Stimulated activated effector memory CD8-positive, alpha-beta T cell treated with anti-CD3 and anti-CD28 coated beads, Interleukin-12 subunit alpha, Interleukin-12 subunit beta, amount 100 ng/mL, for 72 hours (primary cell): ENCODE data around the gene TMEM135.
"Not testable (repeated sequence)": the region's sequence is repeated elsewhere in the genome, so short reads cannot be mapped to it uniquely, and the experiment has no call there.

Experiments used
- ATAC-seq: fragments of 150-1000 bp; cut with Tn5 transposase; 2 replicates; pipeline ENCODE4 v1.10.0; 2021
- DNase-seq, 2 donors: peaks; one replicate each; pipeline ENCODE4 v3.0.0; 2021 to 2022; ENCODE audit warnings: low spot score in 2 of 2
- H3K27ac Mint-ChIP-seq: one replicate; pipeline ENCODE4 v1.8.0; 2022; ENCODE audit warnings: mild to moderate bottlenecking, mixed read lengths
- H3K36me3 Mint-ChIP-seq: one replicate; pipeline ENCODE4 v1.8.0; 2022; ENCODE audit warnings: mild to moderate bottlenecking, mixed read lengths
- H3K4me1 Mint-ChIP-seq: one replicate; pipeline ENCODE4 v1.8.0; 2022; ENCODE audit warnings: mixed read lengths
- H3K4me3 Mint-ChIP-seq: one replicate; pipeline ENCODE4 v1.8.0; 2022; ENCODE audit warnings: mild to moderate bottlenecking, mixed read lengths
- H3K9me3 Mint-ChIP-seq: one replicate; pipeline ENCODE4 v1.8.0; 2022; ENCODE audit warnings: mixed read lengths

TMEM135 gene

GRCh38 chr11:87176044-87176443, 138.3 kb downstream of the TMEM135 start:
- H3K4me1 Mint-ChIP-seq, result peaks cover 6% of the 10 kb centered on the region
- H3K36me3 Mint-ChIP-seq, result no peaks in the 10 kb centered on the region
- H3K9me3 Mint-ChIP-seq, result peaks cover 6% of the 10 kb centered on the region
- DNase-seq (no peak), ATAC-seq (no peak)
- H3K4me3 Mint-ChIP-seq, result no peak overlapping the region
- H3K27ac Mint-ChIP-seq, result no peak overlapping the region

DNA sequence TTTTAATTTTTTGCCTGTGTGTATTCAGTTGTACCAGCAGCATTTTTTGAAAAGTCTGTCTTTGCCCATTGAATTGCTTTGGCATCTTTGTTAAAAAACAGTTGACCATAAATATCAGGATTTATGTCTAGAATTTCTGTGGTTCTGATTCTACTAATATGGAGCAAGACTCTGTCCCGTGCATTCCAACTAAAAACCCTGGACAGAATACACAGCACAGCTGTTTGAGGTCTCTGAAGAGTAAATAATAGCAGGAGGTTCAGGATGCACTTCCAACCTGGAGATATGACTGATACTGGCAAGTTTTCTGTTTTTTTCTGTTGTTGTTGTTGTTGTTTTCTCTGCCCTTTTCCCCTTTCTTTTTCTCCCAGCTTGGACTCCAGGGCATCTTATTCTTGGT, 141.9 kb downstream of the TMEM135 start:
- Mint-ChIP-seq H3K4me3 (no peak overlapping the region), H3K4me1 (no peaks in the 10 kb centered on the region), H3K36me3 (no peaks in the 10 kb centered on the region), H3K9me3 (peaks cover 6% of the 10 kb centered on the region), H3K27ac (no peak overlapping the region)
- ATAC-seq (no peak), DNase-seq (no peak)

DNA sequence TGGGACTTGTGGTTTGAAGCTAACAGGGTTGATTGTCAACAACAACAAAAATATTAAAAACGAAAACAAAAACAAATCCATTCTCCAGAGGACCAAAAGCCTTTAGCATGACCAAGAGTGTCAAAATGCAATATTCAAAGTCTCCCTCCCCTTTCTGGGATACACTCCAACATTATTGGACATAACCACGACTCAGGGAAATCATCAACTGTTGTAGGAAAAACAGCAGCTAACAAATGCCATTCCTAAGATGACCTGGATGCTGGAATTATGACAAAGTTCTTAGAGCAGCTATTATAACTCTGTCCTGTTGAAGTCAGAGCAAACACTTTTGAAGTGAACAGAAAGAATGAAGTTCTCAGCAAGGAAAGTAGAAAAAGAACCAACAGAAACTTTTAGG, 143.0 kb downstream of the TMEM135 start:
- DNase-seq (no peak), ATAC-seq (no peak)
- H3K4me3 Mint-ChIP-seq, result no peak overlapping the region
- H3K9me3 Mint-ChIP-seq, result peaks cover 6% of the 10 kb centered on the region
- H3K4me1 Mint-ChIP-seq, result peaks cover 5% of the 10 kb centered on the region
- no peak overlapping the region for H3K27ac Mint-ChIP-seq
- no peaks in the 10 kb centered on the region for H3K36me3 Mint-ChIP-seq

GRCh38 chr11:87181143-87181542, 143.4 kb downstream of the TMEM135 start:
- H3K36me3 Mint-ChIP-seq, result no peaks in the 10 kb centered on the region
- no peak overlapping the region for H3K4me3 Mint-ChIP-seq
- peaks cover 6% of the 10 kb centered on the region for H3K9me3 Mint-ChIP-seq
- ATAC-seq (no peak), DNase-seq (no peak)
- H3K4me1 Mint-ChIP-seq, result peaks cover 5% of the 10 kb centered on the region
- H3K27ac Mint-ChIP-seq, result no peak overlapping the region

DNA sequence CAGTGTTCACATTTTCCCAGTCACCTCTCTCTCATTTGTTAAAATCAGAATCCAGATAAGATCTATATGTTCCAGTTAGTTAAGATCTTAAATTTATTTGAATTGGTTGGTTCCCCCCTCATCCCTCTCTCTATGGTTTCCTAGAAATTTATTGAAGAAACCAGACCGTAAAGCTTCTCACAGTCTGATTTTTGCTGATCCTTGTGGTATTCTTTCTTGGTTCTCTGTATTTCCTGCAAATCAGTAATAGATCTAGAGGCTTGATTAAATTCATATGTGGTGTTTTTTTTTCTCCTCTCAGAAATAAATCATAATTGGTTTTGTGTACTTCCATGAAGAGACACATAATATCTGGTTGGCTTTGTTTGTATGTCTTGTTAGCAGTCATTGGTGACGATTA, 147.5 kb downstream of the TMEM135 start:
- H3K27ac Mint-ChIP-seq, result no peak overlapping the region
- no peaks in the 10 kb centered on the region for H3K9me3 Mint-ChIP-seq
- peaks cover 5% of the 10 kb centered on the region for H3K4me1 Mint-ChIP-seq
- H3K36me3 Mint-ChIP-seq, result no peaks in the 10 kb centered on the region
- no peak for ATAC-seq
- DNase-seq, result no peak
- no peak overlapping the region for H3K4me3 Mint-ChIP-seq

DNA sequence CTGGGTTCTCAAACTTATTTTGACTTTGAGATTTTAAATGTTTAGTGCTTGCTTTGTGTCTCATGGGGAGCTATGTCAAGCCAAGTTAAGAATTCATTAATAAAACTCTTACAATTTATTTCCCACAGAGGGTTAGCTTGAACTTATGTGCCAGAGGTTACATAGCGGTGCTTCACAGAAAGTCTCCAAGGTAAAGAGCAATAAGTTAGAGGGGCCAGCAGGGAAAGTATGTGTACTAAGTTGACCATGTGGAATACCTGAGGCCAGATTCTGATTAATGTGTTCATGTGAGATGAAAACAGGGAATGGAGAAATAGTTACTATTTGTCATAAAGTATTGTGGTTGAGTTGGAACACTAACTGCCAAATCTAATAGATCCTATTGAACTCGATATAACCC, 149.3 kb downstream of the TMEM135 start:
- peaks cover 5% of the 10 kb centered on the region for H3K4me1 Mint-ChIP-seq
- H3K27ac Mint-ChIP-seq, result no peak overlapping the region
- no peaks in the 10 kb centered on the region for H3K9me3 Mint-ChIP-seq
- no peak for ATAC-seq
- H3K36me3 Mint-ChIP-seq, result no peaks in the 10 kb centered on the region
- no peak overlapping the region for H3K4me3 Mint-ChIP-seq
- no peak for DNase-seq

- Mint-ChIP-seq H3K4me1 (peaks cover 5% of the 10 kb centered on the region), H3K27ac (no peak overlapping the region), H3K9me3 (no peaks in the 10 kb centered on the region), H3K4me3 (no peak overlapping the region), H3K36me3 (no peaks in the 10 kb centered on the region)
- ATAC-seq (no peak), DNase-seq (no peak)
Measured at GRCh38 chr11:87187930-87188329, 150.2 kb downstream of the TMEM135 start.

- DNase-seq, H3K27ac Mint-ChIP-seq, ATAC-seq, H3K4me3 Mint-ChIP-seq, H3K4me1 Mint-ChIP-seq, H3K9me3 Mint-ChIP-seq, H3K36me3 Mint-ChIP-seq: not testable (repeated sequence)
Measured at GRCh38 chr11:87188396-87188795, 150.7 kb downstream of the TMEM135 start.

DNA sequence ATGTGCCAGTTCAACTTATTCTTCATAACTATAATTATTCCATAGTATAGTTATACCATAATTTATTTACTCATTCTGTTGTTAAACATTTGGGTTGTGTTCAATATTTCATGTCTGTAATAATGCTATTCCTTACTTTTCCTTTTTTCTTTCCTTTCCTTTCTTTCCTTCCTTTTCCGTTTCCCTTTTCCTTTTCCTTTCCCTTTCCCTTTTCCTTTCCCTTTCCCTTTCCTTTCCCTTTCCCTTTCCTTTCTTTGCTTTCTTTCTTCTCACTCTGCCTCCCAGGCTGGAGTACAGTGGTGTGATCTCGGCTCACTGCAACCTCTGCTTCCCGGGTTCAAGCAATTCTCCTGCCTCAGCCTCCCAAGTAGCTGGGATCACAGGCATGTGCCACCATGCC, 151.2 kb downstream of the TMEM135 start:
- not testable (repeated sequence) for ATAC-seq, DNase-seq, H3K4me1 Mint-ChIP-seq, H3K9me3 Mint-ChIP-seq, H3K4me3 Mint-ChIP-seq, H3K27ac Mint-ChIP-seq, H3K36me3 Mint-ChIP-seq

DNA sequence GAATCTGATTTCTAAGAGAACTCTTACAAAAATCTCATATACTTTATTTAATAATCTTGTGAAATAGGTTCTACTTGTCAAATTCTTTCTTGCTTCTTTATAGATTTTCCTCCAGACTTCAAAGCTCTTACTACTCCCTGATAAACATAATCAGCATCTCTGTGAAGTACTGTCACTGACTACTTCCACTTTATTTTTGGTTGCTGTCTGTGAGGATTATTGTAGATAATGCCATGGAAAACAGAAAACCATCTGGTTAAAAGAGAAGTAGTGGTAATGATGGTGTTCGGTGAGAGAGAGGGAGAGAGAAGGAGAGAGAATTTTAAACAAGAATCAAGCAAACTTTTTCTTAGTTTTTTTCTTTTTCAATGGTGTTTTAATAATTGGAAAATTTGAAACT, 152.3 kb downstream of the TMEM135 start:
- no peak overlapping the region for H3K4me3 Mint-ChIP-seq
- no peak overlapping the region for H3K27ac Mint-ChIP-seq
- peaks cover 4% of the 10 kb centered on the region for H3K4me1 Mint-ChIP-seq
- ATAC-seq (no peak), DNase-seq (no peak)
- H3K9me3 Mint-ChIP-seq, result no peaks in the 10 kb centered on the region
- no peaks in the 10 kb centered on the region for H3K36me3 Mint-ChIP-seq

GRCh38 chr11:87193756-87194470, 156.2 kb downstream of the TMEM135 start:
- DNase-seq (no peak), ATAC-seq (no peak)
- H3K9me3 Mint-ChIP-seq, result no peaks in the 10 kb centered on the region
- no peak overlapping the region for H3K27ac Mint-ChIP-seq
- H3K36me3 Mint-ChIP-seq, result no peaks in the 10 kb centered on the region
- no peak overlapping the region for H3K4me3 Mint-ChIP-seq
- no peaks in the 10 kb centered on the region for H3K4me1 Mint-ChIP-seq

DNA sequence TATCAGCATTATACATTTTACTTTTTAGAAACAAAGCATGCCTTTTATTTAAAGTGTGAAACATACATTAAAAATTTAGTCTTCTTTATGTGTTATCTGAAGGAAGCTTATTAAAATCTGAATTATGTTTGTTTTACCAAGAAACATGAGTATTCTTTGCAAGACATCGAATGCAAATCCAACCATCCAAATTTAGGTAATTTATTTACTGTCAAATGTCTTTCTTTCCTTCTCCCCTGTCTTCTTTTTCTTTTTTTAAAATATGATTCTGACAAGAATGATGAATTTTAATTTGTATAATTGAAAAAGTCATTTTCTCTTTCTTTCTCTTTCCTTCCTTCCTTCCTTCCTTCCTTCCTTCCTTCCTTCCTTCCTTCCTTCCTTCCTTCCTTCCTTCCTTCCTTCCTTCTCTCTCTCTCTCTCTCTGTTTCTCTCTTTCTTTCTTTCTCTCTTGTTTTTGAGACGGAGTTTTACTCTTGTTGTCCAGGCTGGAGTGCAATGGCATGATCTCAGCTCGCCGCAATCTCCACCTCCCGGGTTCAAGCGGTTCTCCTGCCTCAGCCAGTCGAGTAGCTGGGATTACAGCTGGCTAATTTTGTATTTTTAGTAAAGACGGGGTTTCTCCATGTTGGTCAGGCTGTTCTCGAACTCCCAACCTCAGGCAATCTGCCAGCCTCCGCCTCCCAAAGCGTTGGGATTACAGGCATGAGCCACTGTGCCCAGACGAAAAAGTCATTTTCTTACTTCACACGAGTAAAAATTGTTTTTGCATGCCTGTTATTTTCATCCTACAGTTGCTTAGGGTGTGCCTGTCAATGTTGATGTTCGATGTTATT, 157.5 kb downstream of the TMEM135 start:
- H3K9me3 Mint-ChIP-seq, result no peaks in the 10 kb centered on the region
- no peak overlapping the region for H3K4me3 Mint-ChIP-seq
- ATAC-seq, result no peak

DNA sequence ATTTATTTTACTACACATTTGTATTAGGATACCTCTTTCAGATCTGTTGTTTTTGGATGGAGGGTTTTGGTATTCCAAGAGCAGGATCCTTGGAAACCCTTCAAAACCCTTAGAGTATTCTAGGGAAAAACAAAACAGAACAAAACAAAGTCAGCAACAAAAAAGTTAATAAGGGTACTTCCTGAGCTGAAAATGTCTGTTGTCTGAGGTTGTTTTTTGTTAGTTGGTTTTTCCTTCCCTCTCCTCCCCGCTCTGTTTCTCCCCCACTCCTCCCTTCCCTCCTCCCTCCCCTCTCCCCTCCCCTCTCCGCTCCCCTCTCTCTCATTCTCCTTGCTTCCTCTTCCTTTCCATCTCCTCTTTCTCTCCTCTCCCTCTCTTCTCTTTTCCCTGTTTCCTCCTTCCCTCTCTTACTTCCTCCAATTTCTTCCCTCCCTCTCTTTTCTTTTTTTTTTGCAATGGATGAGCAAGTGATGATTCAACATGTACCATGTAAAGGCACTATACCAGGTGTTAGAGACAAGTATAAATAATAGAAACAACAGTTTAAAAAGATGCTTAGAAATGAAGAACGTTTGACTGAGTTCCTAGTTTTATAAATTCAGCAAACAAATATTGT, 160.6 kb downstream of the TMEM135 start:
- ATAC-seq (no peak), DNase-seq (no peak)
- Mint-ChIP-seq H3K27ac (no peak overlapping the region), H3K4me3 (no peak overlapping the region), H3K4me1 (no peaks in the 10 kb centered on the region), H3K36me3 (no peaks in the 10 kb centered on the region), H3K9me3 (no peaks in the 10 kb centered on the region)

More for the DNA sequence above, 157.5 kb downstream of the TMEM135 start:
- H3K36me3 Mint-ChIP-seq, result no peaks in the 10 kb centered on the region
- no peak for DNase-seq
- no peak overlapping the region for H3K27ac Mint-ChIP-seq
- H3K4me1 Mint-ChIP-seq, result no peaks in the 10 kb centered on the region

DNA sequence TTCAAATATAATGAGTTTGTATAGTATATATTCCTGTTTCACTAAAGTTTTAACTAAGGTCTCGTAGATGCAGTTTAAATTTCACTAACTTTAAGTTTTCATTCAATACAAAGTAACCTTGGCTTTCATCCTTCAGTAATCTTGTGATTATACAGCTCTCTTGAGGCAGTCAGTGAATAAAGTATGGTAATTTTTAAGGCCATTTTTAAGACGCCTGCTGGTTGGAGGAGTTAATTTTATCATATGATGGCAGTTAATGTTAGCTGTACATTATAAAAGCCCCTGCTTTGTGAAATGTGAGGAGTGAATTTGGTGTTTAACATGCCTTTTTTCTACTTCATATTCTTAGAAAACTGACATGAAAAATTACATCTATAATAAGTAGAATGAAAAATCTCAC, 163.6 kb downstream of the TMEM135 start:
- H3K4me3 Mint-ChIP-seq, result no peak overlapping the region
- no peak for ATAC-seq
- no peaks in the 10 kb centered on the region for H3K36me3 Mint-ChIP-seq
- H3K4me1 Mint-ChIP-seq, result no peaks in the 10 kb centered on the region
- DNase-seq, result no peak
- no peak overlapping the region for H3K27ac Mint-ChIP-seq
- H3K9me3 Mint-ChIP-seq, result no peaks in the 10 kb centered on the region

GRCh38 chr11:87203907-87204602, 166.3 kb downstream of the TMEM135 start:
- no peak for ATAC-seq
- no peaks in the 10 kb centered on the region for H3K36me3 Mint-ChIP-seq
- no peak for DNase-seq
- no peak overlapping the region for H3K27ac Mint-ChIP-seq
- H3K4me1 Mint-ChIP-seq, result no peaks in the 10 kb centered on the region
- no peak overlapping the region for H3K4me3 Mint-ChIP-seq
- H3K9me3 Mint-ChIP-seq, result peaks cover 4% of the 10 kb centered on the region
